Pancreas (tissue), 10 donors: Measurements from ENCODE around the gene SOCS3. TPM values are rescaled to one million over a fixed set of nuclear protein-coding genes. Genes with fewer than 3 reads are reported as not detected.
"Not testable (repeated sequence)": the region's sequence is repeated elsewhere in the genome, so short reads cannot be mapped to it uniquely, and the experiment has no call there.

Source experiments
- ATAC-seq, 4 donors: fragments of 200-7000 bp; cut with Tn5 transposase; one replicate each; pipeline versions ENCODE4 v1.8.0 to v1.9.1; 2020; ENCODE audit warnings: mild to moderate bottlenecking in 4 of 4, moderate library complexity in 4 of 4
- DNase-seq, 6 donors: peaks; one replicate each; pipeline ENCODE4 v3.0.0-alpha.2; 2020
- FAIRE-seq: peaks from 2 replicates; lab custom pipeline; 2012; peaks lifted over from hg19 to GRCh38; lab: Jason Lieb, UNC
- H3K27ac ChIP-seq, 4 donors: fragments of 200-600 bp; sonication (generic); 1 replicate in 3 of 4; 2 replicates in 1 of 4; pipeline versions ENCODE4 v1.5.0 to v1.8.0; 2020
- H3K27me3 ChIP-seq, 4 donors: fragments of 200-600 bp; one replicate each; pipeline ENCODE4 v1.8.0; 2021
- H3K36me3 ChIP-seq, 3 donors: fragments of 200-600 bp; sonication (generic) in 1 of 3; one replicate each; pipeline versions ENCODE4 v1.5.0 to v1.8.0; 2020 to 2021
- H3K4me1 ChIP-seq, 3 donors: fragments of 200-600 bp; one replicate each; pipeline ENCODE4 v1.8.0; 2021
- H3K4me3 ChIP-seq, 4 donors: fragments of 200-600 bp; sonication (generic) in 2 of 4; one replicate each; pipeline versions ENCODE4 v1.5.0 to v1.8.0; 2020 to 2021
- H3K9me3 ChIP-seq, 4 donors: fragments of 200-600 bp; one replicate each; pipeline ENCODE4 v1.8.0; 2021
- CTCF ChIP-seq, 4 donors: fragments of 200-600 bp; sonication (generic) in 3 of 4; IDR thresholded peaks; one replicate each; pipeline versions ENCODE4 v1.5.0 to v1.8.0; 2021; ENCODE audit warnings: antibody characterized with exemption in 4 of 4
- WGBS, 2 donors: extraction: QIAGEN DNeasy Blood & Tissue Kit; methylation state at CpG; one replicate each; pipeline ENCODE4 v1.1.7; 2013; 5-methylcytosine and 5-hydroxymethylcytosine counted together
- intact Hi-C, 3 donors: fragments of 100-400 bp; cut with DNase I; formaldehyde crosslinking; loops; one replicate each; pipeline versions ENCODE4 v1.11.1 to v1.14.2; 2022
- polyA plus RNA-seq, 2 donors: library from polyadenylated mRNA; stranded (reverse); fragments of 200-250 nt; gene quantifications; one replicate each; pipeline ENCODE4 v1.2.3, GENCODE V29; 2013
- total RNA-seq, 6 donors: library from RNA; stranded (reverse); fragmentation: NEBNext Ultra II Directional in 4 of 6; extraction: Animal tissue kit (Norgen Biotek cat#: 25700) in 4 of 6; gene quantifications; one replicate each; pipeline versions ENCODE4 v1.2.1 to v1.2.4, GENCODE V29; 2021 to 2023
- donor health status: healthy with polysubstance abuse.
- donor health status: DM: no; HTN: no; CAD: no; lungs with moderate emphysema.
- donor health status: DM: no; HTN: no; CAD: no.
- donor health status: control.
- donor health status: control.
- donor health status: Bipolar disorder and iron deficiency.
- donor health status: DM: yes; HTN: yes; CAD: no.
- donor health status: DM: no; HTN: no; CAD: no.
- donor health status: DM: no; HTN: no; CAD: no.
- donor health status: DM: yes; HTN: yes; CAD: no.

Gene SOCS3
- total and polyA plus RNA-seq, 8 donors, result 5.7 to 53.3 (median 22.8) TPM

DNA sequence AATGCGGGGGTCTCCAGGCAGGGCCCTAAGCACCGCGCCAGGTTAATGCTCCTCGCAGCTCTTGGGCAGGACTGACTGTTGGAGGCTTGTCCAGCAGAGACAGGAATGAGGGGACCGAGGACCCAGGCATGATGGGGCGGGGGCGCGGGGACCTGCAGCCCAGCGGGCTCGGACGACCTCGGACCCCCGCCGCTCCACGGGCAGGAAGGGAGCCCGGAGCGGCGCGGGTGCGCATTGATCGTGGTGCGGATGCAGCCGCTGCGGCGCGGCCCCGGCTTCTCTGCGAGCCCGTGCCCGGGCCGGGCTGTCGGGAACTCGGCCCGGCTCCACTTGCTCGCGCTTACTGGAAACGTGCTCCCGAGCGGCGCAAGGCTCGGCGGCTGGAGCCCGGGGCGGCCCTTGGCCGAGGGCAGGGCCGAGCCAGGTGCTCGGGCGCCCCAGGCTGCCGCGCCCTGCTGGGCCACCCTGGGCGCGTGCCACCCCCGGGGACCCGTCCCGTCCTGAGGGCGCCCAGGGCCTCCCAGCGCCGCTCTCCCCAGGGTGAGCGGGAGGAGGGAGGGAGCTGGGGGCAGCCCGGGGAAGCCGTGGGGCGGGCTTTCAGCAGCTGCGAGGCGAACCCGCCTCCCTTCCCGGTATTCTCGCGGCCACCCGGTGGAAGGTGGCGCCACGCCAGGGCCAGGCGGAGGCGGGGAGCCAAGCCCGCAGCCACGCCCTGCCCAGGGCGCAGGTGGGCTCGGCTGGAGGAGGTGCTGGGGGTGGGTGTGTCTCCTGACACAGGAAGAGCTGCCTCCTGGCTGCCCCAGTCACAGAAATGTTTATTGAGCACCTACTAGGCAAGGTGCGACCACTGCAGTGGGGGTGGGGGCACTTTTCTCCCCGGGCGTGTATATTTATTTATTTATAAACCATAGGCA lies 45.9 kb downstream of the SOCS3 start:
- Histone ChIP-seq H3K27me3 (no peaks in the 10 kb centered on the region), H3K36me3 (no peaks in the 10 kb centered on the region), H3K27ac (peak overlapping the region; percentile 61 to 94 (median 76)), H3K4me1 (peaks cover 7 to 39% (median 13%) of the 10 kb centered on the region in 3 donors), H3K9me3 (no peaks in the 10 kb centered on the region), H3K4me3 (peak overlapping the region; percentile 18 to 51 (median 42))
- FAIRE-seq (no peak), ATAC-seq (peak; percentile 79 to 87 (median 80)), DNase-seq (peak; percentile 86 to 97 (median 89))
- intact Hi-C loops, result no loop called here
- TF ChIP-seq CTCF (IDR thresholded peaks at IDR 0.05), result no peak
- WGBS, 2 donors, result 1 to 5% methylated on average over 40 to 80 of the region's 80 CpGs

DNA sequence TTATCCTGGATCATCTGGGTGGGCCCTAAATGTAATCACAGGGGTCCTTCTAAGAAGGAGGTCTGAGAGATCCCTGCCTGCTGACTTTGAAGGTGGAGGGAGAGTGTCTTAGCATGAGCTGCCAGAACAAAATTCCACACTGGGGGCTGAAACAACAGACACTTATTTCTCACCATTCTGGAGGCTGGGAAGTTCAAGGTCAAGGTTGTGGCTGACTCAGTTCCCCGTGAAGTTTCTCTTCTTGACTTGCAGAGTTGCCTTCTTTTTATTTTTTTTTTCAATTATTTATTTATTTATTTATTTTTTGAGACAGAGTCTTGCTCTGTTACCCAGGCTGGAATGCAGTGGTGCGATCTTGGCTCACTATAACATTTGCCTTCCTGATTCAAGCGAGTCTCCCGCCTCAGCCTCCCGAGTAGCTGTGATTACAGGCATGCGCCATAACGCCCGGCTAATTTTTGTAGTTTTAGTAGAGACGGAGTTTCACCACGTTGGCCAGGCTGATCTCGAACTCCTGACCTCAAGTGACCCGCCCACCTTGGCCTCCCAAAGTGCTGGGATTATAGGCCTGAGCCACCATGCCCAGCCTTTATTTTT lies 50.1 kb downstream of the SOCS3 start:
- ATAC-seq, H3K4me3 ChIP-seq, H3K27ac ChIP-seq, FAIRE-seq, H3K4me1 ChIP-seq, intact Hi-C loops, H3K36me3 ChIP-seq, H3K27me3 ChIP-seq, H3K9me3 ChIP-seq, DNase-seq: not testable (repeated sequence)
- 86 to 91% methylated on average over 12 of the region's 12 CpGs for WGBS, 2 donors

DNA sequence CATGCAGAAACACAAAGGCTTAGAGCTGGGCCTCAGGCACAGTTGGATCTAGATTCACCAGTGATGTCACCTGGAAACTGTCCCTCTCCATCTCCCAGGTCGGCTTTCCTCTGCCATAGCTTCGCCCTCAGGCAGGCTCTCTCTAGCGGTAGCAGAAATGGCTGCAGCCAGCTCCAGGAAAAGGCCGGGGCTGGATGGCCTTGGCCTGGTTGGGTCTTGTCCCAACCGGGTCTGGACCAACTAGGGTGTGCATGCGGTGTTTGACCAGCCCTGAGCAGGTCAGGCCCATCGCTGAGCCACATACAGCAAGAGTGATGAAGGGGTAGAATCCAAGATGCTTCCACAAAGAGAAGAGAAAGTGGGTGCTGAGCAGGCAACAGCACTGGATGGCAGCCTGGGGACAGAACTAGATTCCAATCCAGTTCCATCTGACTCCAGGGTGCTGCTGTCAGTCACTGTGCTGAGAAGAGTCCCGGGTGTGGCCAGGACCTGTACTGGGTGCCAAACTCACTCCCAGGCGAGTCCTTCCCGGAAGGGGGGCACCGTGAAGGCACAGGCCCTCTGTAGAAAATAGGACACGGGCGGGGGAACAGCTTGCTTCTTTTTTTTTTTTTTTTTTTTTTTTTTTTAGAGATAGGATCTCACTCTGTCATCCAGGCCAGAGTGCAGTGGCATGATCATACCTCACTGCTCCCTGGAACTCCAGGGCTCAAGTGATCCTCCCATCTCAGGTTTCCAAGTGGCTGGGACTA lies 51.8 kb downstream of the SOCS3 start:
- H3K36me3 ChIP-seq, result no peaks in the 10 kb centered on the region
- WGBS, 2 donors, result 54 to 56% methylated on average over 13 of the region's 13 CpGs
- H3K9me3 ChIP-seq, result no peaks in the 10 kb centered on the region
- TF ChIP-seq CTCF (IDR thresholded peaks at IDR 0.05), result peak in 3 of 4 donors; percentile 24 to 41 (median 28)
- H3K27me3 ChIP-seq, result no peaks in the 10 kb centered on the region
- FAIRE-seq, result no peak
- no peak overlapping the region for H3K4me3 ChIP-seq
- intact Hi-C loops, result no loop called here
- ATAC-seq, result peak; percentile 86 to 97 (median 94)
- DNase-seq, result peak; percentile 76 to 87 (median 78)
- H3K27ac ChIP-seq, result no peak overlapping the region
- no peaks in the 10 kb centered on the region for H3K4me1 ChIP-seq

- no peak overlapping the region for H3K4me3 ChIP-seq
- intact Hi-C loops, result no loop called here
- TF ChIP-seq CTCF (IDR thresholded peaks at IDR 0.05), result no peak
- no peaks in the 10 kb centered on the region for H3K27me3 ChIP-seq
- H3K27ac ChIP-seq, result no peak overlapping the region
- WGBS, 2 donors, result 67 to 76% methylated on average over 1 of the region's 1 CpG
- H3K4me1 ChIP-seq, result no peaks in the 10 kb centered on the region
- no peak for DNase-seq
- no peak for ATAC-seq
- no peaks in the 10 kb centered on the region for H3K9me3 ChIP-seq
- H3K36me3 ChIP-seq, result no peaks in the 10 kb centered on the region
- FAIRE-seq, result no peak
Observed at GRCh38 chr17:78306913-78307312, 53.0 kb downstream of the SOCS3 start.

Other genes starting within 250 kb of the SOCS3 start
- 10 to 100 TPM; 15.6 to 49.9 (median 21.7) TPM for gene TMC6, start 231.3 kb downstream of the SOCS3 start, total RNA-seq
- gene TMC6, start 231.3 kb downstream of the SOCS3 start, polyA plus RNA-seq, result 10 to 100 TPM; 39.5 to 61.2 TPM
- 1 to 10 TPM in 5 of 6 donors, under 1 TPM in 1; 0.51 to 6.0 (median 2.2) TPM for gene TMC8, start 229.3 kb downstream of the SOCS3 start, total RNA-seq
- 1 to 10 TPM; 1.5 to 2.9 TPM for gene TMC8, start 229.3 kb downstream of the SOCS3 start, polyA plus RNA-seq
- not detected for gene C17orf99, start 213.7 kb downstream of the SOCS3 start, total RNA-seq
- gene C17orf99, start 213.7 kb downstream of the SOCS3 start, polyA plus RNA-seq, result not detected
- gene SYNGR2, start 191.5 kb downstream of the SOCS3 start, total RNA-seq, result 10 to 100 TPM; 52.3 to 93.8 (median 83.8) TPM
- gene SYNGR2, start 191.5 kb downstream of the SOCS3 start, polyA plus RNA-seq, result 10 to 100 TPM; 89.1 to 94.2 TPM
- gene TK1, start 173.0 kb downstream of the SOCS3 start, total RNA-seq, result 1 to 10 TPM; 1.3 to 4.2 (median 3.2) TPM
- gene TK1, start 173.0 kb downstream of the SOCS3 start, polyA plus RNA-seq, result 1 to 10 TPM; 1.2 to 2.2 TPM
- 10 to 100 TPM; 30.7 to 40.9 (median 33.9) TPM for gene AFMID, start 172.7 kb downstream of the SOCS3 start, total RNA-seq
- gene AFMID, start 172.7 kb downstream of the SOCS3 start, polyA plus RNA-seq, result 10 to 100 TPM; 32.1 to 53.7 TPM
- gene BIRC5, start 145.8 kb downstream of the SOCS3 start, total RNA-seq, result 1 to 10 TPM in 2 of 6 donors, under 1 TPM in 3, not detected in 1; 0.12 to 1.7 (median 0.82) TPM
- gene BIRC5, start 145.8 kb downstream of the SOCS3 start, polyA plus RNA-seq, result under 1 TPM; 0.53 to 0.77 TPM
- gene TMEM235, start 128.4 kb downstream of the SOCS3 start, total RNA-seq, result not detected
- under 1 TPM; 0.05 to 0.11 TPM for gene TMEM235, start 128.4 kb downstream of the SOCS3 start, polyA plus RNA-seq
- gene PGS1, start 18.6 kb upstream of the SOCS3 start, total RNA-seq, result 10 to 100 TPM; 11.2 to 21.9 (median 13.4) TPM
- gene PGS1, start 18.6 kb upstream of the SOCS3 start, polyA plus RNA-seq, result 10 to 100 TPM; 17.2 to 22.7 TPM
- gene DNAH17, start 217.3 kb upstream of the SOCS3 start, total RNA-seq, result under 1 TPM in 1 of 6 donors, not detected in 5; 0.03 TPM
- gene DNAH17, start 217.3 kb upstream of the SOCS3 start, polyA plus RNA-seq, result under 1 TPM; 0.02 to 0.08 TPM